Endothelial cell of umbilical vein (primary cell): ENCODE measurements around the gene SRPK1. TPM values are rescaled to one million over a fixed set of nuclear protein-coding genes. Genes with fewer than 3 reads are reported as not detected.

ENCODE experiments used
- BruUV-seq: library from RNA; stranded (reverse); fragments of 400-500 nt; replicated peaks from 2 replicates; lab custom pipeline; 2021; lab: Mats Ljungman, UMichigan
- CTCF ChIA-PET: fragments of 300-600, 350-600 bp; sonication (Branson Sonifier 250); formaldehyde crosslinking; loops from one replicate; lab custom pipeline; 2021; ENCODE audit warnings: antibody characterized with exemption, inconsistent platforms; lab: Charles Lee
- POLR2A ChIA-PET: fragments of 300-600, 350-600 bp; sonication (Branson Sonifier 250); formaldehyde crosslinking; loops from one replicate; lab custom pipeline; 2021; ENCODE audit warnings: antibody characterized with exemption, inconsistent platforms; lab: Charles Lee
- DNase-seq: peaks from one replicate; pipeline ENCODE4 v3.0.0-alpha.2; 2011; ENCODE audit warnings: low read depth, low spot score
- FAIRE-seq: peaks from 2 replicates; lab custom pipeline; 2011; peaks lifted over from hg19 to GRCh38; lab: Jason Lieb, UNC
- H2AFZ ChIP-seq: 2 replicates; pipeline ENCODE4 v1.6.0; 2012; ENCODE audit warnings: low read depth, low read length, control low read depth, inconsistent platforms
- H3K27ac ChIP-seq: 2 replicates; pipeline ENCODE4 v1.5.1; 2011; ENCODE audit warnings: low read depth, mild to moderate bottlenecking, control low read depth, low read length, moderate library complexity; ENCODE audit not compliant: insufficient read depth
- H3K27me3 ChIP-seq, 2 experiments: 2 replicates each; pipeline versions ENCODE4 v1.6.0 to v1.6.1; 2011; ENCODE audit warnings: low read length in 2 of 2, mixed read lengths in 1 of 2; ENCODE audit not compliant: control insufficient read depth in 2 of 2, insufficient read depth in 2 of 2
- H3K36me3 ChIP-seq, 2 experiments: 2 replicates in 1 of 2; 3 replicates in 1 of 2; pipeline ENCODE4 v1.5.1; 2011; ENCODE audit warnings: low read length in 2 of 2, mild to moderate bottlenecking in 1 of 2, moderate library complexity in 1 of 2; ENCODE audit not compliant: control insufficient read depth in 2 of 2, insufficient read depth in 2 of 2; ENCODE audit errors: extremely low read depth in 1 of 2
- H3K4me1 ChIP-seq: 3 replicates; pipeline ENCODE4 v1.5.1; 2011; ENCODE audit warnings: mild to moderate bottlenecking, low read length; ENCODE audit not compliant: control insufficient read depth, insufficient read depth; ENCODE audit errors: extremely low read depth
- H3K4me2 ChIP-seq: 2 replicates; pipeline ENCODE4 v1.6.1; 2011; ENCODE audit warnings: low read length, control low read depth, mixed read lengths; ENCODE audit not compliant: insufficient read depth
- H3K4me3 ChIP-seq, 3 experiments: fragments of 200-600 bp in 1 of 3; sonication (generic), shearing (Covaris generic) in 1 of 3; replicated peaks in 1 of 3; 2 replicates each; pipeline ENCODE4 v1.5.1; 2011 to 2016; ENCODE audit warnings: control low read depth in 3 of 3, low read length in 3 of 3, mild to moderate bottlenecking in 2 of 3, inconsistent platforms in 1 of 3, low read depth in 1 of 3, moderate library complexity in 1 of 3; ENCODE audit not compliant: insufficient read depth in 1 of 3
- H3K79me2 ChIP-seq: 2 replicates; pipeline ENCODE4 v1.6.0; 2012; ENCODE audit warnings: low read length, inconsistent platforms; ENCODE audit not compliant: control insufficient read depth, insufficient read depth
- H3K9ac ChIP-seq: replicated peaks from 2 replicates; pipeline ENCODE3; 2011; ENCODE audit warnings: low read length, control low read depth; ENCODE audit not compliant: insufficient read depth; ENCODE audit errors: extremely low read depth
- H3K9me1 ChIP-seq: replicated peaks from 3 replicates; pipeline ENCODE4 v1.6.0; 2011; ENCODE audit warnings: mild to moderate bottlenecking, low read length; ENCODE audit not compliant: control insufficient read depth, insufficient read depth; ENCODE audit errors: extremely low read depth
- H3K9me3 ChIP-seq: replicated peaks from 2 replicates; pipeline ENCODE4 v1.5.1; 2012; ENCODE audit warnings: low read length, inconsistent platforms; ENCODE audit not compliant: control insufficient read depth, insufficient read depth
- H4K20me1 ChIP-seq: replicated peaks from 2 replicates; pipeline ENCODE3; 2011; ENCODE audit warnings: mild to moderate bottlenecking, low read length; ENCODE audit not compliant: control insufficient read depth, insufficient read depth; ENCODE audit errors: extremely low read depth
- EZH2 ChIP-seq: IDR thresholded peaks from 2 replicates; pipeline ENCODE4 v1.6.1; 2012; ENCODE audit warnings: borderline replicate concordance, low read depth, mild to moderate bottlenecking, moderate library complexity, low read length, inconsistent platforms; ENCODE audit not compliant: severe bottlenecking
- FOS ChIP-seq: IDR thresholded peaks from 2 replicates; pipeline ENCODE4 v1.6.1; 2011; ENCODE audit warnings: mild to moderate bottlenecking, low read length, moderate library complexity, borderline replicate concordance; ENCODE audit not compliant: insufficient read depth
- GATA2 ChIP-seq: IDR thresholded peaks from 2 replicates; pipeline ENCODE4 v1.7.0; 2011; ENCODE audit warnings: low read depth, mild to moderate bottlenecking, moderate library complexity, mixed read lengths, low read length; ENCODE audit not compliant: insufficient read length, insufficient read depth
- JUN ChIP-seq: IDR thresholded peaks from 2 replicates; pipeline ENCODE4 v1.6.1; 2011; ENCODE audit warnings: borderline replicate concordance, low read depth; ENCODE audit not compliant: insufficient read length, insufficient read depth
- MYC ChIP-seq: IDR thresholded peaks from one replicate; pipeline ENCODE4 v1.6.1; 2011; ENCODE audit warnings: mild to moderate bottlenecking, low read depth, low read length
- POLR2A ChIP-seq: IDR thresholded peaks from 2 replicates; pipeline ENCODE4 v1.6.1; 2012; ENCODE audit warnings: low read depth, mild to moderate bottlenecking, control low read depth, low read length
- POLR2AphosphoS5 ChIP-seq: IDR thresholded peaks from 2 replicates; pipeline ENCODE4 v1.6.1; 2012; ENCODE audit warnings: low read depth, mild to moderate bottlenecking, control low read depth, low read length, moderate library complexity; ENCODE audit not compliant: insufficient read depth
- dilution Hi-C: fragments of 300-500 bp; cut with MboI; formaldehyde crosslinking; loops from one replicate; pipeline ENCODE4 v1.15.0; 2019; ENCODE audit warnings: low sequenced_read_pairs; ENCODE audit not compliant: extremely low pct_ligation_motif_present
- intact Hi-C: fragments of 100-400 bp; cut with micrococcal nuclease; formaldehyde crosslinking; loops from one replicate; pipeline ENCODE4 v1.10.0; 2022
- polyA plus RNA-seq, 4 experiments: library from polyadenylated mRNA; depleted of rRNA in 3 of 4; stranded (reverse) in 3 of 4; unstranded in 1 of 4; fragments of >200 nt; gene quantifications; 2 replicates each; pipeline versions ENCODE4 v1.2.1 to v1.2.3, GENCODE V29; 2011 to 2012; ENCODE audit warnings: missing spikeins in 1 of 4
- total RNA-seq: library from RNA; stranded (reverse); gene quantifications from 2 replicates; pipeline ENCODE4 v1.2.3, GENCODE V29; 2021
- TF ChIP-seq, protein P1 (sequence below): IDR thresholded peaks from 2 replicates; pipeline ENCODE4 v1.6.1; 2011; ENCODE audit not compliant: insufficient read depth, insufficient read length
- TF ChIP-seq, protein P2 (sequence below), 2 donors: IDR thresholded peaks; 1 replicate in 1 of 2; 2 replicates in 1 of 2; pipeline ENCODE4 v1.5.1; 2011; ENCODE audit warnings: low read length in 2 of 2, mild to moderate bottlenecking in 2 of 2, moderate library complexity in 2 of 2, control low read depth in 1 of 2, inconsistent platforms in 1 of 2, low read depth in 1 of 2; ENCODE audit not compliant: insufficient read depth in 1 of 2; ENCODE audit errors: extremely low read depth in 1 of 2

SRPK1 gene
- total and polyA plus RNA-seq, 2 donors (not counting 3 experiments of a cell fraction or from before 2014, with no cell fraction given): 18.9 to 72.7 TPM

DNA sequence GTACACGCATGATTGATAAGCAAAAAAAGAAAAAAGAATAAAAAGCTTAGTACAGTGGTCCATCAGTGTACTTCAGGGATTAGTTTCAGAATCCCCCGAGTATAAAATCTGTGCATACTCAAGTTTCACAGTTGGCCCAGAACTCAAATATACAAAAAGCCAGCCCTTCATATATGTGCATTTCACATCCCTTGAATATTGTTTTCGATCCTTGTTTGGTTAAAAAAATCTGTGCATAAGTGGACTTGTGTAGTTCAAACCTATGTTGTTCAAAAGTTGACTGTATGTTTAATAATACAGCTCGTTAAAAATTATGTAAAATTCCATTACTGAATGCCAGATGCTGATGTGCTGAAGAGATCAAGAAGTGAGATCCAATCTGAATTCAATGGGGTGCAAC, 61.5 kb downstream of the SRPK1 start:
- no TSS peak for BruUV-seq
- CTCF ChIA-PET: no interaction called here

More for the DNA sequence above, 61.5 kb downstream of the SRPK1 start:
- intact Hi-C loops (no loop called here), dilution Hi-C loops (no loop called here)
- no peaks in the 10 kb centered on the region for H3K9me1 ChIP-seq
- H3K4me1 ChIP-seq: peaks cover 10% of the 10 kb centered on the region
- H3K36me3 ChIP-seq: peaks cover 11 to 22% of the 10 kb centered on the region in 2 experiments
- POLR2A ChIA-PET: no interaction called here
- H3K9ac ChIP-seq: no peak overlapping the region
- DNase-seq: no peak
- no peaks in the 10 kb centered on the region for H4K20me1 ChIP-seq
- peaks cover under 1% of the 10 kb centered on the region for H3K79me2 ChIP-seq
- no peak overlapping the region for H3K4me2 ChIP-seq
- H3K9me3 ChIP-seq: no peaks in the 10 kb centered on the region
- no peak for FAIRE-seq
- no peak overlapping the region for H2AFZ ChIP-seq
- no peak overlapping the region for H3K4me3 ChIP-seq
- H3K27me3 ChIP-seq: no peaks in the 10 kb centered on the region
- TF ChIP-seq, protein P1, sequence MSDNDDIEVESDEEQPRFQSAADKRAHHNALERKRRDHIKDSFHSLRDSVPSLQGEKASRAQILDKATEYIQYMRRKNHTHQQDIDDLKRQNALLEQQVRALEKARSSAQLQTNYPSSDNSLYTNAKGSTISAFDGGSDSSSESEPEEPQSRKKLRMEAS: no peak
- TF ChIP-seq, protein P2, sequence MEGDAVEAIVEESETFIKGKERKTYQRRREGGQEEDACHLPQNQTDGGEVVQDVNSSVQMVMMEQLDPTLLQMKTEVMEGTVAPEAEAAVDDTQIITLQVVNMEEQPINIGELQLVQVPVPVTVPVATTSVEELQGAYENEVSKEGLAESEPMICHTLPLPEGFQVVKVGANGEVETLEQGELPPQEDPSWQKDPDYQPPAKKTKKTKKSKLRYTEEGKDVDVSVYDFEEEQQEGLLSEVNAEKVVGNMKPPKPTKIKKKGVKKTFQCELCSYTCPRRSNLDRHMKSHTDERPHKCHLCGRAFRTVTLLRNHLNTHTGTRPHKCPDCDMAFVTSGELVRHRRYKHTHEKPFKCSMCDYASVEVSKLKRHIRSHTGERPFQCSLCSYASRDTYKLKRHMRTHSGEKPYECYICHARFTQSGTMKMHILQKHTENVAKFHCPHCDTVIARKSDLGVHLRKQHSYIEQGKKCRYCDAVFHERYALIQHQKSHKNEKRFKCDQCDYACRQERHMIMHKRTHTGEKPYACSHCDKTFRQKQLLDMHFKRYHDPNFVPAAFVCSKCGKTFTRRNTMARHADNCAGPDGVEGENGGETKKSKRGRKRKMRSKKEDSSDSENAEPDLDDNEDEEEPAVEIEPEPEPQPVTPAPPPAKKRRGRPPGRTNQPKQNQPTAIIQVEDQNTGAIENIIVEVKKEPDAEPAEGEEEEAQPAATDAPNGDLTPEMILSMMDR (IDR thresholded peaks at IDR 0.05; ENCODE audit: extremely low read depth in 1 of 2, insufficient read depth in 1 of 2, low read depth in 1 of 2, low read length in 2 of 2): no peak
- TF ChIP-seq FOS: no peak
- no peak for TF ChIP-seq EZH2
- TF ChIP-seq POLR2AphosphoS5: no peak
- no peak for TF ChIP-seq GATA2
- no peak for TF ChIP-seq JUN
- no peak for TF ChIP-seq POLR2A
- no peak for TF ChIP-seq MYC
- no peak overlapping the region for H3K27ac ChIP-seq
